HG03139 (cell line): ENCODE data around the gene DOC2B.
"Not testable (repeated sequence)": the region's sequence is repeated elsewhere in the genome, so short reads cannot be mapped to it uniquely, and the experiment has no call there.

Source experiments
- ATAC-seq: cut with Tn5 transposase; IDR thresholded peaks from one replicate; pipeline ENCODE4 v1.9.1; 2021; ENCODE audit not compliant: unreplicated experiment

Gene DOC2B

GRCh38 chr17:146983-147761, 34.3 kb downstream of the DOC2B start:
- ATAC-seq = no peak

GRCh38 chr17:146546-146945, 34.9 kb downstream of the DOC2B start:
- no peak for ATAC-seq

- no peak for ATAC-seq
Observed at GRCh38 chr17:145671-146541, 35.5 kb downstream of the DOC2B start.

- no peak for ATAC-seq
Observed at GRCh38 chr17:144936-145670, 36.3 kb downstream of the DOC2B start.

- no peak for ATAC-seq
Observed at GRCh38 chr17:143785-144281, 37.6 kb downstream of the DOC2B start.

- no peak for ATAC-seq
Observed at GRCh38 chr17:142876-143784, 38.3 kb downstream of the DOC2B start.

- no peak for ATAC-seq
Observed at GRCh38 chr17:142102-142661, 39.3 kb downstream of the DOC2B start.

- ATAC-seq = not testable (repeated sequence)
Observed at GRCh38 chr17:139401-140205, 41.8 kb downstream of the DOC2B start.

GRCh38 chr17:137166-137807, 44.2 kb downstream of the DOC2B start, which contains the start of gene SCGB1C2:
TSS of gene SCGB1C2 (plus strand) at chr17:137569. CDS start at chr17:137591, 22 bp downstream.
- ATAC-seq = not testable (repeated sequence)

- ATAC-seq = not testable (repeated sequence)
Observed at GRCh38 chr17:136531-136930, 44.9 kb downstream of the DOC2B start.

- ATAC-seq = not testable (repeated sequence)
Observed at GRCh38 chr17:135895-136294, 45.6 kb downstream of the DOC2B start.

- not testable (repeated sequence) for ATAC-seq
Observed at GRCh38 chr17:135022-135421, 46.4 kb downstream of the DOC2B start.

GRCh38 chr17:134332-134785, 47.1 kb downstream of the DOC2B start:
- ATAC-seq = peak; percentile 77

GRCh38 chr17:133932-134331, 47.5 kb downstream of the DOC2B start:
- not testable (repeated sequence) for ATAC-seq

- ATAC-seq = not testable (repeated sequence)
Observed at GRCh38 chr17:118339-118917, 63.0 kb downstream of the DOC2B start.

GRCh38 chr17:113111-113510, 68.3 kb downstream of the DOC2B start:
- ATAC-seq = not testable (repeated sequence)
